Measurements from ENCODE around the gene AREL1.

DNA sequence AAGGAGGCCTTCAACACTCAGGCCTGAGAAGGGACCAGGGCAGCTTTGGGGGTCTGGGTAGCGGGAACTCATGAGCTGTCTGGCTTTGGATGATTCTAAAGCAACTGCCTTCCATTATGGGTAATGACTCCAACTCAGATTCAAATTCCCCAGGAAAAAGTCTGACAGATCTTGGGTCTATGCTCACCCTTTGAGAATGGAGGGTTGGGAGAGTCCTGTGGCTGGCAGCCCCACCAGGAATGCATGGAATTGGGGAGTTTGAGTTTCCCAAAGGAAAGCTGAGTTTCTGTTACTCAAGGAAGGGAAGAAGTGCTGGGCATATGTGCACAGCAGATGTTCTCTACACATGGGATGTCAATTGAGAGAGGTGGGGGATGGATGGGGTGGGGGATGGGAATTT lies 78.4 kb downstream of the AREL1 start:
- TF ChIP-seq, protein P1, sequence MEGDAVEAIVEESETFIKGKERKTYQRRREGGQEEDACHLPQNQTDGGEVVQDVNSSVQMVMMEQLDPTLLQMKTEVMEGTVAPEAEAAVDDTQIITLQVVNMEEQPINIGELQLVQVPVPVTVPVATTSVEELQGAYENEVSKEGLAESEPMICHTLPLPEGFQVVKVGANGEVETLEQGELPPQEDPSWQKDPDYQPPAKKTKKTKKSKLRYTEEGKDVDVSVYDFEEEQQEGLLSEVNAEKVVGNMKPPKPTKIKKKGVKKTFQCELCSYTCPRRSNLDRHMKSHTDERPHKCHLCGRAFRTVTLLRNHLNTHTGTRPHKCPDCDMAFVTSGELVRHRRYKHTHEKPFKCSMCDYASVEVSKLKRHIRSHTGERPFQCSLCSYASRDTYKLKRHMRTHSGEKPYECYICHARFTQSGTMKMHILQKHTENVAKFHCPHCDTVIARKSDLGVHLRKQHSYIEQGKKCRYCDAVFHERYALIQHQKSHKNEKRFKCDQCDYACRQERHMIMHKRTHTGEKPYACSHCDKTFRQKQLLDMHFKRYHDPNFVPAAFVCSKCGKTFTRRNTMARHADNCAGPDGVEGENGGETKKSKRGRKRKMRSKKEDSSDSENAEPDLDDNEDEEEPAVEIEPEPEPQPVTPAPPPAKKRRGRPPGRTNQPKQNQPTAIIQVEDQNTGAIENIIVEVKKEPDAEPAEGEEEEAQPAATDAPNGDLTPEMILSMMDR (tag by site-specific recombination; IDR thresholded peaks at IDR 0.05): no peak
- TF ChIP-seq ZBTB7A (tag by site-specific recombination; IDR thresholded peaks at IDR 0.05; ENCODE audit: low read depth) (no peak), MEIS1 (CRISPR knock-in tag; IDR thresholded peaks at IDR 0.05; ENCODE audit: borderline replicate concordance) (no peak), ZNF785 (tag by site-specific recombination; IDR thresholded peaks at IDR 0.05) (no peak), ZNF404 (tag by site-specific recombination; IDR thresholded peaks at IDR 0.05) (no peak), ZBTB8A (tag by site-specific recombination; IDR thresholded peaks at IDR 0.05) (no peak), ZBTB21 (tag by site-specific recombination; IDR thresholded peaks at IDR 0.05) (no peak)
- TF ChIP-seq, protein P2, sequence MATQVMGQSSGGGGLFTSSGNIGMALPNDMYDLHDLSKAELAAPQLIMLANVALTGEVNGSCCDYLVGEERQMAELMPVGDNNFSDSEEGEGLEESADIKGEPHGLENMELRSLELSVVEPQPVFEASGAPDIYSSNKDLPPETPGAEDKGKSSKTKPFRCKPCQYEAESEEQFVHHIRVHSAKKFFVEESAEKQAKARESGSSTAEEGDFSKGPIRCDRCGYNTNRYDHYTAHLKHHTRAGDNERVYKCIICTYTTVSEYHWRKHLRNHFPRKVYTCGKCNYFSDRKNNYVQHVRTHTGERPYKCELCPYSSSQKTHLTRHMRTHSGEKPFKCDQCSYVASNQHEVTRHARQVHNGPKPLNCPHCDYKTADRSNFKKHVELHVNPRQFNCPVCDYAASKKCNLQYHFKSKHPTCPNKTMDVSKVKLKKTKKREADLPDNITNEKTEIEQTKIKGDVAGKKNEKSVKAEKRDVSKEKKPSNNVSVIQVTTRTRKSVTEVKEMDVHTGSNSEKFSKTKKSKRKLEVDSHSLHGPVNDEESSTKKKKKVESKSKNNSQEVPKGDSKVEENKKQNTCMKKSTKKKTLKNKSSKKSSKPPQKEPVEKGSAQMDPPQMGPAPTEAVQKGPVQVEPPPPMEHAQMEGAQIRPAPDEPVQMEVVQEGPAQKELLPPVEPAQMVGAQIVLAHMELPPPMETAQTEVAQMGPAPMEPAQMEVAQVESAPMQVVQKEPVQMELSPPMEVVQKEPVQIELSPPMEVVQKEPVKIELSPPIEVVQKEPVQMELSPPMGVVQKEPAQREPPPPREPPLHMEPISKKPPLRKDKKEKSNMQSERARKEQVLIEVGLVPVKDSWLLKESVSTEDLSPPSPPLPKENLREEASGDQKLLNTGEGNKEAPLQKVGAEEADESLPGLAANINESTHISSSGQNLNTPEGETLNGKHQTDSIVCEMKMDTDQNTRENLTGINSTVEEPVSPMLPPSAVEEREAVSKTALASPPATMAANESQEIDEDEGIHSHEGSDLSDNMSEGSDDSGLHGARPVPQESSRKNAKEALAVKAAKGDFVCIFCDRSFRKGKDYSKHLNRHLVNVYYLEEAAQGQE (tag by site-specific recombination; IDR thresholded peaks at IDR 0.05): no peak
